ENCODE results near the gene CSF1.

The CSF1 gene

GRCh38 chr1:109882288-109883245 lies 28.1 kb upstream of the CSF1 start:
- DNase-seq (ENCODE audit: low spot score), result peak; percentile 95

DNA sequence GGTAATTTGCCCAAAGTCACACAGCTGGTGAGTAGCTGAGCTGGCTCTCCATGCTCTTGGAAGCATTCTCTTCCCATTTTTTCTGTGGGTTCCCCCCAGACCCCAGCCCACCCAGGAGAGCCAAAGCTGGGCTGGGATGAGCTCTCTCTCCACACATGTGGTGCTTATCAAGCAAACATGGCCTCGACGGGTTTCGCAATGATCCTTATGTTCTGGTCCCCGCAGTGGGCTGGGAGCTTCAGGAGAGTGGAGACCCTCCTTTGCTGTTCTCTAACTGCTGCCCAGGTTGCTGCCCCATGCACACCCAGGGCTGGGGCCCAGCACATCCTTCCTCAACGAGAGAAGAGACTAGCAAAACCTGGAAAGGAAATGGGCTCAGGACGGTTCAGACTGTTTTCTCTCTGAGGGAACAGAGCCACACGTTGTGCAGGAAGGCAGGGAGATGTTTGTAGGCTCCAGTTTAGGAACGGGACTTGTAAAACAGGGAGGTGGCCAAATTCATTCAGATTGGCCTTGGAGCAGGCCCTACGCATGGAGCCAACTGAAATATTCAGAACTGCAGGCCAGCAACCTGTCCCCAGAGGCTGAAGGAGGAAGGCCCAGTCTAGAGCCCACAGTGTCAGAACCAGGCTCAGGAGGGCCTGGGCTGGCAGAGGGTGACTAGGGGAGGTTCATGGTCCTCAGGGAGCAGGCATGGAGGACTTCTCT lies 27.2 kb upstream of the CSF1 start:
- no peak for DNase-seq (ENCODE audit: low spot score)

DNA sequence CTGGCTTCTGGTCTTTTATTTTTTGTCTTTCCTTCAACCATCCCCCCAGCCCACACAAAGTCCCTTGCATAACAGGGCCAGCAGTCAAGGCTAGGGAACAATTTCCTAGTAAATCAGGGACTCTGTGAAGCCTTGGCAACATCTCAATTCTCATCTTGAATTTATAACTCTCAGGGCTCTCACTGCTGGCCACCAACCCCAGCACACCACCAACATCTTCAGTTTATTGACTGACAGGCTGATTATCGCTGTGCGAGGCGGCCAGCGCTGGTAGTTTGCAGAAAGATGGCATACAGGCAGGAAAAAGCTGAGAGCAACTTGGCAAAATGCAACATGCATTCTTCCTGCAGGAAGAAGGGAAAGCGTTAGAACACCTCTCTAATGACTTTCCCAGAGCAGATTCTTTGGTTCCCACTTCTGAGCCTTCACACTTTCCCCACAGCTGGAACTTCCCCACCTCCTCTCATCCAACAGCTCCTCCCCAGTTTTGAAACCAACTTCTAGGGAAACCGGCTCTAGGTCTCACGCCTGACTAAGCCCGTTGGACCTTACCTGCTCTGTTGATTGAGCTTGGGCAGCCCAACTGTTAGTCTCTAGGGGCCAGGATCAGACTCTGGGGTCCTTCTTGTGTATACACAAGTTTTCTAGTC lies 26.3 kb upstream of the CSF1 start:
- no peak for DNase-seq (ENCODE audit: low spot score)

- no peak for DNase-seq (ENCODE audit: low spot score)
Observed at GRCh38 chr1:109885589-109885988, 25.1 kb upstream of the CSF1 start.

- no peak for DNase-seq (ENCODE audit: low spot score)
Observed at GRCh38 chr1:109886827-109887226, 23.8 kb upstream of the CSF1 start.

DNA sequence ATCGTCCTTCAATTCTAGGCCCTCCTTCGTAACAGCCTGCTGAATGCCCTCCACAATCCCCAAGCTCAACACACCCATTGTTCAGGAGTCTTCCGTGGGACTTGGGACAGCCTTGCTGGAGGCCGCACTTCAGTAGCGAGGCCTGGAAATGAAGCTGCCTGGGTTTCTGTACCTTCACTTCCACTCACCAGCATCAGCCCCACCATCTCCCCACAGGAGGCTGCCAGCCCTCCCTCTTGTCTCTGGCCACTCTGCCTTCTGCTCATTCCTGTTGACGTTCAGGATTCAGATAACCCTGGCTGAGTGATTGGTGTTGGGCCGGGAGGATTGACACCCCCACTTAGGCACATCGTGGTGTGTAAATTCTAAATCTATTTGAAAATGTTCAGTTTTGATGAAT lies 23.4 kb upstream of the CSF1 start:
- no peak for DNase-seq (ENCODE audit: low spot score)

DNA sequence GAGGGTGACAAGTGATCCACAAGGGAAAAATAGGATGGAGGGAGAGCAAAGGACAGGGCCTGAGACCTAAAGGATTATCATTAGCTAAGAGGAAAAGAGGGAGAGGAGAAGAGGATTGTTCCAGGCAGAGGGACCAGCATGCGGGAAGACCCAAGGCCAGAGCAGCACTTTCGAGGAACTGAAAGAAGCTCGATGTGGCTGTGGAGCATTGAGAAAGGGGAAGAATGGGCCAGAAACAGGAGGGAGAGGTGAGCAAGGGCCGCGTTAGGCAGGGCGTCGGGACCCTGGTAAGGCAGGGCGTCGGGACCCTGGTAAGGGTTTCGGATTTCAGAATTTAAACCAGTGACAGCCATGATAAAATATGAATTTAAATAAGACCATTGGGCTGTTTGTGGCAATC lies 22.8 kb upstream of the CSF1 start:
- DNase-seq (ENCODE audit: low spot score), result no peak

- no peak for DNase-seq (ENCODE audit: low spot score)
Observed at GRCh38 chr1:109889094-109889493, 21.6 kb upstream of the CSF1 start.

- no peak for DNase-seq (ENCODE audit: low spot score)
Observed at GRCh38 chr1:109890115-109890953, 20.3 kb upstream of the CSF1 start.

DNA sequence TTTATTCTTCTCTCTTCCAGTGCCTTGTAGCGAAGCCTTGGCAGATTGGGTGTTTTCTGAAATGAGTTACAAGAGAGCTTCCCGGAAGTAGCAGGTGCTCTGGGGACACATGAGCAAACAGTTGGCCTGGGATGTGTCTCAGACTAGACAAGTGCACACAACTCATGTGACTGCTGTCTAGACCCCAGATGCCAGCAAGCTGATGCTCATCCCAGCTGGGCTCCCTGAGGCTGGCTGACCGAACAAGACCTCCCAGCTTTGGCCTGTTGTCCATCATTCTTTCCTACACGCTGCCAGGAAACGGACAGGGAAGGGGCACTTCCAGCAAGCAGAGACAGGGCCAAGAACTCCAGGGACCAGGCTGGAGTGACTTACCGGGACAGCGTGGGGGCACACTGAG lies 18.7 kb upstream of the CSF1 start:
- DNase-seq (ENCODE audit: low spot score), result peak; percentile 62

DNA sequence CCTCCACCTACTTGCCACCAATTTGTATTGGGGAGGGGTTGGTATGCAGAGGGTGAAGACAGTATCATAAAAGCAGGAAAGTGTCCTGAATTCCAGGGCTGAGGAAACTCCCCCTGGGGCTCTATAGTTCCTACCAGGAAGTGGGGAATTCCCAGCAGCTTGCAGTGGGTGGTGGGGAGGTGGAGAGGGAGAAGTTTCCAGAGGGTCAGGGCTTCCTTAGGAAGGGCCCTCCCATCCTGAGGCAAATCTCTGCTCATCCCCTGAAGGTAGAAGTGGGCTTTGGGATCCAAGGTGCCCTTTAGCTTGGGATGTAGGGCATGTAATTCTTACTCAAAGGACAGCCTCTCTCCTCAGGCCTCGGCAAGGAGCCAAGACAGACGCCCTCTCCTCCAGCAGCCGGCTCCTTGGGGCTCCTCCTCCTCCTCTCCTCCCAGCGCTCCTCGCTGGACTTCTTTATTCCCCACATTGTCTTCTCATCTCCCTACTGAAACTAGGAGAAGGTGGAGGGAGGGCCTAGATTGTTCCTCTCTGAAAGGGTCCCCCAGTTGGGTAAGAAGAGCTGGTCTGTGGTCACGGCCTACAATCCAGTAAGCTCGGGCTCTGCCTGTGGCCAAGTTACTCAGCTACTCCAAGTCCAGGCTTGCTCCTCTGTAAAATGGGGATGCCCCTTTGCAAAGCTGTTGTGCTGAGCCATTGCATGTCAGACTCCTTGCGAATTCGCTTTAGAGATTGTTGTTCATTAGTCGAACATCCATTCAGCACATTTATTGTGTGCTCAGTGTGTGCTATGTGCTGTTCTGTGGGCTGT lies 17.9 kb upstream of the CSF1 start:
- no peak for DNase-seq (ENCODE audit: low spot score)

GRCh38 chr1:109893532-109894171 lies 17.0 kb upstream of the CSF1 start:
- no peak for DNase-seq (ENCODE audit: low spot score)

- DNase-seq (ENCODE audit: low spot score), result no peak
Observed at GRCh38 chr1:109894823-109895719, 15.6 kb upstream of the CSF1 start.

GRCh38 chr1:109895720-109896504 lies 14.7 kb upstream of the CSF1 start:
- no peak for DNase-seq (ENCODE audit: low spot score)

- DNase-seq (ENCODE audit: low spot score), result no peak
Observed at GRCh38 chr1:109896681-109897080, 14.0 kb upstream of the CSF1 start.

DNA sequence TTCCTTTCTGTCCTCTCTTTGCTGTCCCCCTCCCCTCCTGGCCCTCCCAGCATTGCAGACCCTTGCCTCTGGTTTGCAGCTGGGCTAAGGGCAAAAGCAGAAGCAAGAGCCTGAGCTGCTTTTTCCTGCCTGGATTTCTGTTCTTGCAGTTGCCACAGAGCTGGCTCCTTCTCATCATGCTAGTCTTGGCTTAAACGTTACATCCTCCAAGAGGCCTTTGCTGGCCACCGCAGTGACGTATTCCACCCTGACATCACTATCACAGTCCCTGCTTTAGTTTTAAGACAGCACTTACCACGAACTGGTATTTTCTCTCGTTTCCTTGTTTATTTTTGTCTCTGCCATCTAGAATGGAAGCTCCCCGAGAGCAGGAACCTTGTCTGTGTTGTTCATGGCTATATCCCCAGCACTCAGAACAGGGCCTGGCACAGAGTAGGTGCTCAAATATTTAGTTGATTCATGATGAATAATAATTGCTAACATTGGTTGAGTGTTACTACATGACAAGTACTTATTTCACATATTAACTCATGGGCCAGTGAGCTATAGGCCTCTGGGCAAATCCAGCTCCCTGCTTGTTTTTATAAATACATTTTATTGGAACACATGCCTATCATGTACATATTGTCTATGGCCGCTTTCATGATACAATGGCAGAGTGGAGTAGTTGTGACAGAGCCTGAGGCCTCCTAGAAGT lies 13.2 kb upstream of the CSF1 start:
- DNase-seq (ENCODE audit: low spot score), result no peak

- no peak for DNase-seq (ENCODE audit: low spot score)
Observed at GRCh38 chr1:109898842-109899241, 11.8 kb upstream of the CSF1 start.

GRCh38 chr1:109901141-109901523 lies 9.5 kb upstream of the CSF1 start:
- no peak for DNase-seq (ENCODE audit: low spot score)

All from globus pallidus (tissue), 1 donor.